CD14-positive monocyte (primary cell): ENCODE measurements around the gene CACNA1D. TPM values are rescaled to one million over a fixed set of nuclear protein-coding genes. Genes with fewer than 3 reads are reported as not detected.

ENCODE experiments used
- DNase-seq, 3 donors: peaks; one replicate each; pipeline ENCODE4 v3.0.0-alpha.2; 2011 to 2022
- H2AFZ ChIP-seq: 2 replicates; pipeline ENCODE4 v1.6.0; 2012; ENCODE audit warnings: mild to moderate bottlenecking, low read depth, low read length, inconsistent platforms; ENCODE audit not compliant: insufficient read depth, poor library complexity, severe bottlenecking
- H3K27ac ChIP-seq, 2 donors: 1 replicate in 1 of 2; 2 replicates in 1 of 2; pipeline ENCODE4 v1.5.1; 2012 to 2013; ENCODE audit warnings: low read length in 2 of 2, control low read depth in 1 of 2, inconsistent platforms in 1 of 2, low read depth in 1 of 2, mild to moderate bottlenecking in 1 of 2
- H3K27me3 ChIP-seq, 2 donors: one replicate each; pipeline versions ENCODE4 v1.6.0 to v1.6.1; 2011 to 2013; ENCODE audit warnings: low read length in 2 of 2; ENCODE audit not compliant: control insufficient read depth in 2 of 2, insufficient read depth in 2 of 2
- H3K36me3 ChIP-seq, 2 donors: replicated peaks in 1 of 2; 1 replicate in 1 of 2; 2 replicates in 1 of 2; pipeline versions ENCODE4 v1.5.1 to v1.6.1; 2012 to 2013; ENCODE audit warnings: low read length in 2 of 2, control low read depth in 1 of 2, inconsistent platforms in 1 of 2, mild to moderate bottlenecking in 1 of 2; ENCODE audit not compliant: insufficient read depth in 2 of 2, control insufficient read depth in 1 of 2
- H3K4me1 ChIP-seq, 2 donors: 1 replicate in 1 of 2; 2 replicates in 1 of 2; pipeline versions ENCODE4 v1.5.1 to v1.6.1; 2012 to 2013; ENCODE audit warnings: low read length in 2 of 2, control low read depth in 1 of 2, inconsistent platforms in 1 of 2, mild to moderate bottlenecking in 1 of 2, moderate library complexity in 1 of 2; ENCODE audit not compliant: insufficient read depth in 2 of 2, control insufficient read depth in 1 of 2
- H3K4me2 ChIP-seq: replicated peaks from 2 replicates; pipeline ENCODE3; 2012; ENCODE audit warnings: low read length, moderate library complexity, mild to moderate bottlenecking; ENCODE audit not compliant: poor library complexity, severe bottlenecking; ENCODE audit errors: extremely low read depth
- H3K4me3 ChIP-seq, 3 experiments: fragments of 200-600 bp in 1 of 3; sonication (generic) in 1 of 3; replicated peaks in 1 of 3; 1 replicate in 2 of 3; 2 replicates in 1 of 3; pipeline ENCODE4 v1.5.1; 2011 to 2013; ENCODE audit warnings: low read length in 3 of 3, mild to moderate bottlenecking in 3 of 3, control low read depth in 2 of 3, low read depth in 2 of 3, inconsistent platforms in 1 of 3, moderate library complexity in 1 of 3
- H3K79me2 ChIP-seq: 2 replicates; pipeline ENCODE4 v1.6.0; 2012; ENCODE audit warnings: mild to moderate bottlenecking, control low read depth, inconsistent platforms, low read length, moderate library complexity; ENCODE audit not compliant: insufficient read depth
- H3K9ac ChIP-seq: 2 replicates; pipeline ENCODE4 v1.6.0; 2017; ENCODE audit warnings: low read length, mild to moderate bottlenecking; ENCODE audit not compliant: insufficient read depth, poor library complexity, severe bottlenecking
- H3K9me3 ChIP-seq, 2 donors: replicated peaks in 1 of 2; 1 replicate in 1 of 2; 2 replicates in 1 of 2; pipeline versions ENCODE4 v1.5.1 to v1.6.1; 2012 to 2013; ENCODE audit warnings: low read length in 2 of 2, control low read depth in 1 of 2; ENCODE audit not compliant: control insufficient read depth in 1 of 2, insufficient read depth in 1 of 2
- H4K20me1 ChIP-seq: 2 replicates; pipeline ENCODE4 v1.6.0; 2012; ENCODE audit warnings: mild to moderate bottlenecking, low read length, control low read depth, moderate library complexity; ENCODE audit not compliant: insufficient read depth
- H3K27ac Mint-ChIP-seq, 7 donors: one replicate each; pipeline ENCODE4 v1.8.0; 2020; ENCODE audit warnings: mild to moderate bottlenecking in 7 of 7, mixed read lengths in 7 of 7, moderate library complexity in 6 of 7, inconsistent platforms in 2 of 7
- H3K27me3 Mint-ChIP-seq, 3 donors: one replicate each; pipeline ENCODE4 v1.8.0; 2021 to 2022; ENCODE audit warnings: low read depth in 3 of 3, mild to moderate bottlenecking in 3 of 3, mixed read lengths in 3 of 3, moderate library complexity in 3 of 3, inconsistent platforms in 1 of 3
- H3K36me3 Mint-ChIP-seq, 2 donors: one replicate each; pipeline ENCODE4 v1.8.0; 2020; ENCODE audit warnings: mixed read lengths in 2 of 2, inconsistent platforms in 1 of 2, mild to moderate bottlenecking in 1 of 2
- H3K4me1 Mint-ChIP-seq: one replicate; pipeline ENCODE4 v1.8.0; 2020; ENCODE audit warnings: mild to moderate bottlenecking, mixed read lengths
- H3K4me3 Mint-ChIP-seq, 2 donors: one replicate each; pipeline ENCODE4 v1.8.0; 2020; ENCODE audit warnings: mild to moderate bottlenecking in 2 of 2, mixed read lengths in 2 of 2, moderate library complexity in 1 of 2
- H3K9me3 Mint-ChIP-seq, 7 donors: one replicate each; pipeline ENCODE4 v1.8.0; 2020 to 2022; ENCODE audit warnings: mixed read lengths in 7 of 7, mild to moderate bottlenecking in 6 of 7, moderate library complexity in 6 of 7, inconsistent platforms in 2 of 7
- WGBS: methylation state at CpG from one replicate; pipeline ENCODE4 v1.1.5; 2013; ENCODE audit warnings: missing lambda C conversion rate; ENCODE audit not compliant: insufficient coverage; 5-methylcytosine and 5-hydroxymethylcytosine counted together
- intact Hi-C, 2 donors: fragments of 100-400 bp; cut with micrococcal nuclease; formaldehyde crosslinking; loops; one replicate each; pipeline versions ENCODE4 v1.15.0 to v1.15.1; 2023
- polyA plus RNA-seq, 3 donors: library from polyadenylated mRNA; depleted of rRNA in 1 of 3; unstranded in 2 of 3; stranded (reverse) in 1 of 3; fragments of 300-500 nt in 2 of 3; fragments of >200 nt in 1 of 3; fragmentation: Illumina TruSeq in 2 of 3; gene quantifications; 1 replicate in 2 of 3; 2 replicates in 1 of 3; pipeline ENCODE4 v1.2.3, GENCODE V29; 2012 to 2021
- TF ChIP-seq, protein P1 (sequence below): fragments of 200-600 bp; IDR thresholded peaks from one replicate; pipeline ENCODE4 v1.8.0; 2022; ENCODE audit warnings: antibody characterized with exemption, mild to moderate bottlenecking

CACNA1D gene
- polyA plus RNA-seq, 3 donors, result 0.29 to 1.2 (median 0.98) TPM

DNA sequence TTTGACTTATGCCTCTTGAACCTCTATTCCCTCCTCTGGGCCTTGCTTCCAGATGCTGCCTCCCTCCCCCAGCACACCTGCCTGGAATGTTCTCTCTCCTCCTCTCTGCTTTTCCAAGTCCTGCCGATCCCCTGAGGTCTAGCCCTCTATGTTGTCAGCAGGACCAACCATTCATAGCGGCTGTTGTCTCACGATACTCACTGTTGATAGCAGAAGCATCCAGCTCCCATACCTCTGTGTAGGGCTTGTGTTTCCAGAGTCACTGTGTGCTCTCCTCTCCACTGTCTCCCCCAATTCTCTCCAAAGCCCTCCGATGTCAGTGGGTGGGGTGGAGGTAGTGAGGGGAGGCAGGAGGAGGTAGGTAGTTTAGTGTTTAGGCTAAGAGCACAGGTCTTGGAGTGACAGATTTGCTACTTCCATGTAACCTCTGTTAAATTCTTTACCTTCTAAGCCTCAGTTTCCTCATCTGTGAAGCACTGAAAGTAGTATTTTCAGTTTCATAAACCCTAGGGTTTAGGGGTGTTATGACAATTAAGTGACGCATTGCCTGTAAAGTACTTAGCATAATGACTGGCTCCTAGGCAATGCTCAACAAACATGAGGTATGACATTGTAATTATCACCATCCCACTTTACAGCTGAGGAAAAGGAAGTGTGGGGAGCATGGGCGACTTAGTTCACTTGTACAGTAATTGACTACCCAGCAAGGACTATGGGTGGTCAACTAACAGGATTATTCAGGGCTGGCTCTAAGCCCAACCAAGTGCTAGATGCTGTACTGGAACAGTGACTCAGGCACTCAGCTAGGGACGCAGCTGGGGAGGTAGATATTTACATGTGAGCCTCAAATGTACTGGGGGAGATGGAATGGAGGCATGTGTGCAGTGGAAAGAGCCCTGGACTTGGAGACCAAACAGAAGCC lies 122.8 kb downstream of the CACNA1D start:
- peaks cover 38% of the 10 kb centered on the region for H3K4me1 Mint-ChIP-seq
- Histone ChIP-seq H3K4me3 (no peak overlapping the region), H3K9ac (no peak overlapping the region), H2AFZ (no peak overlapping the region), H4K20me1 (no peaks in the 10 kb centered on the region), H3K79me2 (no peaks in the 10 kb centered on the region), H3K36me3 (no peaks in the 10 kb centered on the region), H3K9me3 (no peaks in the 10 kb centered on the region), H3K4me1 (peaks cover 39 to 40% of the 10 kb centered on the region in 2 donors), H3K27ac (no peak overlapping the region), H3K27me3 (peaks cover 5 to 19% of the 10 kb centered on the region in 2 donors), H3K4me2 (no peak overlapping the region)
- no peak overlapping the region for H3K4me3 Mint-ChIP-seq
- H3K36me3 Mint-ChIP-seq, result no peaks in the 10 kb centered on the region
- no peak for DNase-seq
- H3K27ac Mint-ChIP-seq, result peak overlapping the region in 1 of 7 donors; percentile 25
- peaks cover 23 to 45% (median 23%) of the 10 kb centered on the region in 3 donors for H3K27me3 Mint-ChIP-seq
- intact Hi-C loops, result no loop called here
- TF ChIP-seq, protein P1, sequence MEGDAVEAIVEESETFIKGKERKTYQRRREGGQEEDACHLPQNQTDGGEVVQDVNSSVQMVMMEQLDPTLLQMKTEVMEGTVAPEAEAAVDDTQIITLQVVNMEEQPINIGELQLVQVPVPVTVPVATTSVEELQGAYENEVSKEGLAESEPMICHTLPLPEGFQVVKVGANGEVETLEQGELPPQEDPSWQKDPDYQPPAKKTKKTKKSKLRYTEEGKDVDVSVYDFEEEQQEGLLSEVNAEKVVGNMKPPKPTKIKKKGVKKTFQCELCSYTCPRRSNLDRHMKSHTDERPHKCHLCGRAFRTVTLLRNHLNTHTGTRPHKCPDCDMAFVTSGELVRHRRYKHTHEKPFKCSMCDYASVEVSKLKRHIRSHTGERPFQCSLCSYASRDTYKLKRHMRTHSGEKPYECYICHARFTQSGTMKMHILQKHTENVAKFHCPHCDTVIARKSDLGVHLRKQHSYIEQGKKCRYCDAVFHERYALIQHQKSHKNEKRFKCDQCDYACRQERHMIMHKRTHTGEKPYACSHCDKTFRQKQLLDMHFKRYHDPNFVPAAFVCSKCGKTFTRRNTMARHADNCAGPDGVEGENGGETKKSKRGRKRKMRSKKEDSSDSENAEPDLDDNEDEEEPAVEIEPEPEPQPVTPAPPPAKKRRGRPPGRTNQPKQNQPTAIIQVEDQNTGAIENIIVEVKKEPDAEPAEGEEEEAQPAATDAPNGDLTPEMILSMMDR, result no peak
- peaks cover 0 to 2% (median 0%) of the 10 kb centered on the region in 7 donors for H3K9me3 Mint-ChIP-seq
- WGBS, result 100% methylated on average over 2 of the region's 7 CpGs

DNA sequence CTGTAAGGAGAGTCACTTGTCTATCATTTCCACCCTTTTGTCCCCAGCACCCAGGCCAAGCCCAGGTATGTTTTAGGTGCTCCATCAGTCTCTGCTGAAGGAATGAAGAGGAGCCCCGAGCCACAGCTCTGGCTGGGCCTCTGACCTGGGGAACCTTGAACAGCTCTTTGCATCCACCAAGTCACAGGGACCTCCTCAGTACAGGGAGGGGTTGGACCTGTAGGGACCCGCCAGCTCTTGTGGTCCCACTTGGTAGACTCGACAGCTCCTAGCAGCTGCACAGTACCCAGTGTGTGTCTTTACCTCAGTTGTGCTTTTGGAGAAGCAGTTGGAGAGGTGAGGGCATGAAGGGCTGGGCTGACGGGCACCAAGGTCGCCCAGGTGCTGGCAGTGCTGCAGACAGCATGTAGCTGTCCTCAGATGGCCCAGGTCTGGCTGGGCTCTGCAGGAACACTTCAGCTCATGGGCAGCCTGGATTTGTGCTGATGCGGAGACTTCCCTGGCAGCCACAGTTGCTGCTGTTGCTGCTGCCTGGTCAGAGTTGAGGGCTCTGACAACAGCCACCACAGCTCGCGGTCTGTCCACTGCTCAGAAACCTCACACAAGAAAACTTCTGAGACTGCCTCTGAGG lies 123.6 kb downstream of the CACNA1D start:
- no peak overlapping the region for H3K27ac ChIP-seq
- TF ChIP-seq, protein P1, result no peak
- peaks cover 30% of the 10 kb centered on the region for H3K4me1 Mint-ChIP-seq
- H3K9me3 ChIP-seq, result no peaks in the 10 kb centered on the region
- WGBS, result 98% methylated on average over 7 of the region's 8 CpGs
- no peak overlapping the region for H3K9ac ChIP-seq
- H3K27ac Mint-ChIP-seq, result no peak overlapping the region
- H3K9me3 Mint-ChIP-seq, result peaks cover 0 to 2% (median 0%) of the 10 kb centered on the region in 7 donors
- H3K36me3 Mint-ChIP-seq, result no peaks in the 10 kb centered on the region
- no peak overlapping the region for H3K4me3 ChIP-seq
- peaks cover 31 to 33% of the 10 kb centered on the region in 2 donors for H3K4me1 ChIP-seq
- no peak overlapping the region for H2AFZ ChIP-seq
- peaks cover 23 to 52% (median 23%) of the 10 kb centered on the region in 3 donors for H3K27me3 Mint-ChIP-seq
- intact Hi-C loops, result no loop called here
- H3K27me3 ChIP-seq, result peaks cover 5 to 19% of the 10 kb centered on the region in 2 donors
- no peaks in the 10 kb centered on the region for H3K79me2 ChIP-seq
- no peak overlapping the region for H3K4me3 Mint-ChIP-seq
- no peak overlapping the region for H3K4me2 ChIP-seq
- DNase-seq, result no peak
- no peaks in the 10 kb centered on the region for H4K20me1 ChIP-seq
- no peaks in the 10 kb centered on the region for H3K36me3 ChIP-seq
